ENCODE results near the gene A2M.

Gene A2M

GRCh38 chr12:9037431-9037830, 78.3 kb downstream of the A2M start:
- no peak for DNase-seq (ENCODE audit: low spot score)

- no peak for DNase-seq (ENCODE audit: low spot score)
Observed at GRCh38 chr12:9036227-9036626, 79.5 kb downstream of the A2M start.

- no peak for DNase-seq (ENCODE audit: low spot score)
Observed at GRCh38 chr12:9034095-9034494, 81.6 kb downstream of the A2M start.

- DNase-seq (ENCODE audit: low spot score): no peak
Observed at GRCh38 chr12:9033265-9033887, 82.3 kb downstream of the A2M start.

- DNase-seq (ENCODE audit: low spot score): no peak
Observed at GRCh38 chr12:9032202-9032964, 83.3 kb downstream of the A2M start.

GRCh38 chr12:9030776-9031175, 84.9 kb downstream of the A2M start:
- DNase-seq (ENCODE audit: low spot score): no peak

- no peak for DNase-seq (ENCODE audit: low spot score)
Observed at GRCh38 chr12:9027161-9028059, 88.3 kb downstream of the A2M start.

- DNase-seq (ENCODE audit: low spot score): no peak
Observed at GRCh38 chr12:9024512-9024911, 91.2 kb downstream of the A2M start.

GRCh38 chr12:9022592-9022991, 93.1 kb downstream of the A2M start:
- no peak for DNase-seq (ENCODE audit: low spot score)
